Measurements from ENCODE around the gene MAP3K21.

Gene MAP3K21

DNA sequence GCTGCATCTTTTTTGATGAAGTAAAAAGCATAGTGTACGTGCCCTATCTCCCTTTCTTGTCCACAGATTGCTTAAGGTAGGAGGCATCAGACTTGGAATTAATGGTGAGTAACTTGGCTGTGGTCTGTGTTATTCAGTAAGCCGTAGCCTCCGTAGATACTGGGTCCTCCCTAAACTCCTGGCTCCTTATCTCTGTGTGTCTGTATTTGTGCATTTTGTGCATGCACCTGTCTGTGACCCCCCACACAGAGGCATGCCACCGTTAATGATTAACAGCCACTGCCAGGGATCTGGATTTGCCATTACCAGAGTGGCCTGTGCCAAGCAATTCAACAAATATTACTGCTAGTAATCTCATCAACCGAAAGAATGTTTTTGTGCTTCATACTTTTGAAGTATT is 31.9 kb downstream of the MAP3K21 start:
- no peak for DNase-seq (ENCODE audit: low read depth)

DNA sequence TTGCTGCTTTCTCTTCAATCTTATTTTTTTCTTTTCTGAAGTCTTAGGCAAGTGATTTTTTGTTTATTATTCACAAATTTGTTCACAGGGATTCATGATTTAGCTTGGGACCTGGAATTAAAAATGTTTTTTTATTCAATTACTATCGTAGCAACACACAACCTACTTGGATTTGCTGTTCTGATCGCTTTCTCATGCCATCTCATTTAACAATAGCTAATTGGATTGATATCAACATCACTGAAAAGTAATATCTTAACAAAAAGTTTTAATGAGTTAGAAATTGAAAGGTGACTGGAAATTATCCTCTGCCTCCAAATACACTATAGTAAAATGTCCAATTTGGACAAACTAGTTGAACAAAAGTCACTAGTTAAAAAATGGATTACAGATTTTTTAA is 32.4 kb downstream of the MAP3K21 start:
- no peak for DNase-seq (ENCODE audit: low read depth)

DNA sequence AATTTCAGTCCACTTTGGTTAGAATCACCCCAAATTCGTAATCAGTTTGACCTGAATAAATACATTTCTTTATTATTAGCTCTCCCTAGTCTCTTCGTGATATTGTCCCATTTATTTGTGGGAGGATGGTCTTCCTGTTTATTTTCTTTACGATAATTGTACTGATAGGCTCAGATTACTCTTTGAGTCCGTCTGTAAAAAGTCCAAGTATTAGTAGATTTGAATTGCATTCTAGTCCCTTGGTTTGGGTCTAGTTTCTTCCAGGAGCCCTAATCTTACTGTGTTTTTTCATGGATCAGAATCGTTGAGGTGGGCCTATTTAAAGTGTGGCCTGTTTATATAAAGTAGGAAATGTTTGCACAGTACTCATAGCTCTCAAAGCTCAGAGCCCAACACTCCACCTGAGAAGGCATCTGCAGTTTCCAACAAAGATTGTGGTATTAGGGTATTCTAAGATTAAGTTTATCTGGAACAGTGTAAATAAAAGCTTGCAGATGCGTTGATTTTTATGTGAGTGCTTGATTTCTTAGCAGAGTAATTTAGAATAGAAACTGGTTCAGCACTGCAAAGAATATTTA is 33.1 kb downstream of the MAP3K21 start:
- DNase-seq (ENCODE audit: low read depth): no peak

DNA sequence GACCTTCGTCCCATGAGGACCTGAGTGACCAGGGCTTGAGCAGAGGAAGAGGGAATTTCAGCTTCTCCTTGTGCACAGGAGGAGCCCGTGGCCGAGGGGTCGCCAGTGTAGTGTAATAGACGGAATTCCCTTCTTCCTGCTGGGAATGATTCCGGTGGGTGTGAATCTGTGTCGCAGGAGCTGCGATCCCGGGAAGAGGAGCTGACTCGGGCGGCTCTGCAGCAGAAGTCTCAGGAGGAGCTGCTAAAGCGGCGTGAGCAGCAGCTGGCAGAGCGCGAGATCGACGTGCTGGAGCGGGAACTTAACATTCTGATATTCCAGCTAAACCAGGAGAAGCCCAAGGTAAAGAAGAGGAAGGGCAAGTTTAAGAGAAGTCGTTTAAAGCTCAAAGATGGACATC is 34.4 kb downstream of the MAP3K21 start:
- DNase-seq (ENCODE audit: low read depth): no peak

DNA sequence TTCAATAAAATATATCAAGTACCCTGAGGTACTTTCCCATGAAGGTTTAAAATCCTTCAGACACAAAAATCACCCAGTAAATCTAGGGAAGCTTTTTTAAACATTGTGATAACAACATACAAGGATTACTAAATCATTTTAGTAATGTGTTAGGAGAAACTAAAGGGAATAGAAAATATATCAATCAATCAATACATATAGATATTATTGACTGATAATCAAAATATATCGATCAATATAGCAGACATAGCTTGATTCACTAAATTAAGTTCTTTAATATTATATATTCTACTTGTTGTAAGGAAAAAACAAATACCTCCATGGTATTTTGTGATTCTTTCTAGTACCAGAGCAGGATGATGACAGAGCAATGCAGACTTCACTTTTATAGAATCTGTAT is 35.2 kb downstream of the MAP3K21 start:
- DNase-seq (ENCODE audit: low read depth): no peak

DNA sequence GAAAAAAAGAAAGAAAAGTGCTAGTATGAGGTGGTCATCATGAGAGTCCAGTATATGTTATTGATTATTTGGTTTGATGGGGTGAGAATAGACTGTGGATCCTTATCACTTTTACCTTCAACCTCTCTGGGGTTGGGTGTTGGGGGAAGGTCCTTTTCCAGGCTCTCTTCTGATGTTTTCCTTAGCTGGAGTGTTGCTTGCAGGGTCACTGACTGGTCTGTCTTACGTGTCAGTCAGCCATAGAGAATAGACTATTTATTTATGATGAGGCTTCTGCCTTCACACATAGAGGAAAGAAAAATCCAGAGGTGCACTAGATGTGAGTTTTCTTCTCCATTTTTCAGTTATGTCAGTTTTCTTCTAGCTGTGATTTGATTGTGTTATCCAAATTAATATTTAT is 36.5 kb downstream of the MAP3K21 start:
- DNase-seq (ENCODE audit: low read depth): no peak

DNA sequence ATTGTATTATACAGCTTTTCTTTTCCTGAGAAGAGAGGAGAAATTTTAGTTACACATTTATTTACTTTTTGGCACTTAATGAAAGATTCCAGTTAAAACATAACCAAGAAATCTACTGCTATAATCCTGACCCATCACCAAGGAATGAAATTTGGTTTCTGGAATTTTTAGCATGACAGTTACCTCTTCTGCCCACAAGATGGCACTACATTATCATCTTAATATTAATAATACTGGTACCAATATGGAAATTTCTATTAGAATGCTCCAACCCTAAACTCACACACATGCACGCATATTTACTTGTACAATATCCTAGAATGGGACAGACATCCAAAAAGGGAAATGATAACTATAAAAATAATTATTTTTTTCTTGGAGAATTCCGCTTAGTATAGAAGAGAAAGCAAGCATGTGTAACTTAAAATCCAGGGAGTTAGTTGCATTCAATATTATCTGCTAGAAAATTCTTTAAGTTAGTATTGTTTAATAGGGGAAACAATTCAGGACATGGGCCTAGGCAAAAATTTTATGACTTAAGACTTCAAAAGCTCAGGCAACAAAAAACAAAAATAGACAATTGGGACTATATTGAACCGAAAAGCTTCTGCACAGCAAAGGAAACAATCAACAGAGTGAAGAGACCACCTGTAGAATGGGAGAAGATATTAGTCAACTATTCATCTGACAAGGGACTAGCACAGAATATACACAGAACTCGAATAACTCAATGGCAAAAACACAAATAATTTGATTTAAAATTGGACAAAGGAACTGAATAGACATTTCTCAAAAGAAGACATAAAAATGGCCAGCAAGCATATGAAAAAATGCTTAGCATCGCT is 37.4 kb downstream of the MAP3K21 start:
- no peak for DNase-seq (ENCODE audit: low read depth)

DNA sequence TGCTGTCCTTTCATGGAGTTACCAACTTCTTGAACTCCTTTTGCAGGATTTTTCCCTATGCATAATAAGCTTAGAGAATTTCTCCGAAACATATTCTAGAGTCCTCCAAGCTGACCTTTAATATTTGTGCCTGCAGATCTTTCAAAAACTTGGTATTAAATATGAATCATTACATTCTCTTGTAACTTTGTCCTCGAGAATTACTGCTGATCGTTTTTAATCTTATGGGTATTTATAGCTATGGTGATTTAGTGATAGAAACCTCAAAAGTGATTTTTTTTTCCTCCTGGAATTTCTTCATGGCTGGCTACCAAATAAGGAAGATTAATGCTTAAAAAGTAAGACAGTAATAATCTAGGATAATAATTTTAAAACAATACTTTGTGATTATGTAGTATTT is 39.1 kb downstream of the MAP3K21 start:
- no peak for DNase-seq (ENCODE audit: low read depth)

DNA sequence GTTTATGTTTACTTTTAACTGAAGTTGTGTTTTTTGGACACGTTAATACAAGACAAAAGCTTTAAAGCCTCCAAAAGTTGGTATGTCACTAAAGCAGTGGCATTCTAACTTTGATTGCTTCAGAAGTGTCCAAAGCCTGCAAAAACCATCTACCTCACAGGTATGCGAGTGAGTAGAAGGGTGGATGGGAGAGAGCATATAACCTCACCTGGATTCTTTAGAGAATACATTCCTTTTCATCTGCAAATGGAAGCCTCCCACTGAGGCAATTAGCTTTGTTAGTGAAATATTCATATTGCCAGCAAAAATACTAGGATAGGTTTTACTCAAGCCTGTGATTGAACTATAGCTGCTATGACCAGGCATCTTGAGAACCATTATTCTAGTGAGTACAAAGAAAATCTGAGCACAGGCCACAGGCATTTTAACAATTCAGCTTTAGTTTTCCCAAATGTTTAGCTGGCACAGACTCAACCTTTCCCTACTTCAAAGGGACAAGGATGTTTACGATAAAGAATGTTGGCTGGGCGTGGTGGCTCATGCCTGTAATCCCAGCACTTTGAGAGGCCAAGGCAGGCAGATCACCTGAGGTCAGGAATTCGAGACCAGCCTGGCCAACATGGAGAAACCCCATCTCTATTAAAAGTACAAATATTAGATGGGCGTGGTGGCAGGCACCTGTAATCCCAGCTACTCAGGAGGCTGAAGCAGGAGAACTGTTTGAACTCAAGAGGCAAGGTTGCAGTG is 39.7 kb downstream of the MAP3K21 start:
- DNase-seq (ENCODE audit: low read depth): no peak

DNA sequence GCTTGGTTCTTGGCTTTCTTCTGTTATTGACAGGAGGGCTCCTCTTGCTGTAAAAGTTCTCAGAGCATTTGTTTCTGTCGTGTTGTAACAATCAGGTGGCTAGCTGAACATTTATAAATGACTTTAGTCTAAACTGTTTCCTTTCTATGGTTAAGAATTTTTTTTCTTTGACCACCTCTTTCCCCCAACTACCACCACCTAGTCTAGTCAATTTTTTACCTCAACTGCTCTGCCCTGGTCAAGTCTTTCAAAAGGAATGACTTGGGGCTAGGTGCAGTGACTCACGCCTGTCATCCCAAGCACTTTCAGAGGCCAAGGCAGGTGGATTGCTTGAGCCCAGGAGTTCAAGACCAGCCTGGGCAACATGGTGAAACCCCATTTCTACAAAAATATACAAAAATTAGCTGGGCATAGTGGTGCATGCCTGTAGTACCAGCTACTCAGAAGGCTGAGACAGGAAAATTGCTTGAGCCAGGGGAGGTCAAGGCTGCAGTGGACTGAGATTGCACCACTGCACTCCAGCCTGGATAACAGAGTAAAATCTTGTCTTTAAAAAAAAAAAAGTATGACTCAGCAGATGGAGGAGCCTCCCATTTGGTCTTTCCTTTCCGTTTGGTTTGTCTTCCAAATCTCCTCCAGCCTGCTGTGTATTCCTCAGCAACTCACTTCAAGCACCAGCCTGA is 40.7 kb downstream of the MAP3K21 start:
- no peak for DNase-seq (ENCODE audit: low read depth)

DNA sequence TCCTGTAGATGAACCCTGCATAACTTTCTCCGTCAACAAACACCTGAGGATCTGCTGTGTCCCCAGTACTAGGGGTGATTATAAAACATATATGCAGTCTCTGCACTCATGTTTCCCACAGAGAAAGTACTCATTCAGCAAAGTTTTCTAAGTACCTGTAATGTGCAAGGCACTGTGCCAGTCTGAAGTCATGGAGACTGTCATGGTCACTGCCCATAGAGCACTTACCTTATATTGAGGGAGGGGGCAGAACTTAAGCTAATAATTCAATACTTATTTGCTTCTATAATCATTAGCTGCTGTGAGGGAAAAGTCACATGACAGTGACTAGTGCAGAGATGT is 41.2 kb downstream of the MAP3K21 start:
- DNase-seq (ENCODE audit: low read depth): no peak

DNA sequence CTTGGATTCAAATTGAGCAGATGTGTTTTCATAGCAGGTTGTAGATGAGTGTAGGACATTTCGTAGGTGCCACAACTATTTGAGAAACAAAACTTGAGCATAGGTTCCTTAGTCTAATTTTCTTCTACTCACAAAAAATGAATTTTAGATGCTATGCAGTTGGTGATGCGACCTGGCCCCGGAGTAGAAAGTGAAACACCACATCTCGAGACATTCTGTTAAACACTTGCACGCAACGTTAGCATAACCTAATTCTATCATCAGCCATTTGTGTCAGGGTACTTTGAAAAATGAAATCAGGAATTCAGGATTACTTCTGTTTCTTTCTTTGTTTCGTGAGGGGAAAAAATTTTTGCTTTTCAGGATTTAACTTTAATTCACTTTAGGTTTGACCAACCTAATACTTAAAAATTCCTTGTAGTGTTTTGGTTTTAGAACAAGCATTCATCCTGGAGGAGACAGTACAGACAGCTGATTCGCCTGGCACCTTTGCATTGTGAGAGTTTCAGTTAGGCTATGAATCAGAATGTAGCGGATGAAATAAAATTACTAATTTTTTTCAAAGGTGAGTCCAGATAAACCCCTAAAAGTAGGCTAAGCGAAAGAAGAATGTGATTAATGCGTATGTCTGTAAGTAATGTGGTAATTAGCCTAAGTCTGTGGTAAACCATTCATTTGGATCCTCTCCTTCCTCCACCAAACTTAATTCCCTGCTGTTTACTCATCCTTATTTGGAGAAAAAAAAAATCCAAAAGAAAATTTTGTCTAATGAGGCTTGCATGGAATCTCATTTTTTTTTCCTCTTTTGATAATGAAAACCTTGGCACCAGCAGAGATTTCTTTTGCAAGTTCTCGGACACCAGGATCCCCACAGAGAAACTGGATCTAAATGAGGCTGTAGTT is 44.9 kb downstream of the MAP3K21 start:
- no peak for DNase-seq (ENCODE audit: low read depth)

DNA sequence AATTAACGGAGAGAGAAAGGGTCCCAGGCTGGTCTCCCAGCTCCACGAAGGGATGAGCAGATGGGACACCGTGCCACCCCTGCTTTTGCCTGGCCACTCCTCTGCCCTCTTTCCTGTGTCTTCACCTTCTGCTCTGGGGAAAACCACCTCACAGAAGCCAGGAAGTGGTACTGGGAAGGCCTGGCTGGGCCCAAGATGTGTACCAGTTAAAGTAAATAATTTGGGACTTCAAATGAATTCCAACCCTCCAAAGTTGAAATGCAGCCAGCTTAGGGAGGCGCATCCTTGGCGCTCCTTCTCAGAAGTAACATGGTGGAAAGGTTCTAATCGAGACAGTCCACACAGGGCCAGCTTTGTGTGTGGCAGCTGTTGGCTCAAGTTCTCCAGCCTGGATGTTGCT is 45.7 kb downstream of the MAP3K21 start:
- DNase-seq (ENCODE audit: low read depth): no peak

DNA sequence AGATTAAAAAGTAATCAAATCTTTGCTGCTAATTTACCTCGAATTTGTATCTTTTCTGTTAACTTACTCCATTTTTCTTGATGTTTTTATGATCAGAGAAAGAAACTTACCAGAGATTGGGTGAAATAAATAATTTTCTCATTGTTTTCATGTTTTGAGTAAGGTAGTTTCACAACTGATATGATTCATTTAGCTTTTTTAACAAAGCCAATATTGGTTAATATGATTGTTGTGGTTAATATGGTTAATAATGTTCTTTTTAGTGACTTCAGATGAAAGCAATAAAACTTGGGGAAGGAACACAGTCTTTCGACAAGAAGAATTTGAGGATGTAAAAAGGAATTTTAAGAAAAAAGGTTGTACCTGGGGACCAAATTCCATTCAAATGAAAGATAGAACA is 48.1 kb downstream of the MAP3K21 start:
- no peak for DNase-seq (ENCODE audit: low read depth)

DNA sequence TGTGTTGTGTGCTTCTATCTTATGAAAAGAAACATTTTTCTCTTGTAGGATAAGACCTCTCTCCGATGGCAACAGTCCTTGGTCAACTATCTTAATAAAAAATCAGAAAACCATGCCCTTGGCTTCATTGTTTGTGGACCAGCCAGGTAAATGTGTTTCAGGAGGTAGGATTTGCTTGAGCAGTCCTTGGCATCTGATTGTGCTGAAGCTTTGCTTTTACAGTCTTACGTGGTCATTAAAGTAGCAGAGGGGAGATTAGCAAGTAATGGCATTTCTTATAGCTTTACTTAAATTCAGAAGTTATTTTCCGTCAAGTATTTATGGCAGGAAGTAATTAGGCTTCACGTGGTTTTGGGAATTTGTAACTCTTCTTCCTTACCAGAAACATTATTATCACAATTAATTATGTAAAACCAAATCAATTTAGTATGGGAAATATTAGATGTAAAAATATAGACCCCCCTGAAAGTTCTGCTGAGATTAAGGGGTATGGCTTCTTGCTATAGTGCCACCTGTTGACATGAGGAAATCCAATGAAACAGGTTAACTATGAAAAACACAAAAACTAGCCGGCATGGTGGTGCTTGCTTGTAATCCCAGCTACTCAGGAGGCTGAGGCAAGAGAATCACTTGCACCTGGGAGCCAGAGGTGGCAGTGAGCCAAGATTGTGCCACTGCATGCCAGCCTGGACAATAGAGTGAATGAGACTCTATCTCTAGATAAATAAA is 49.0 kb downstream of the MAP3K21 start:
- DNase-seq (ENCODE audit: low read depth): no peak

DNA sequence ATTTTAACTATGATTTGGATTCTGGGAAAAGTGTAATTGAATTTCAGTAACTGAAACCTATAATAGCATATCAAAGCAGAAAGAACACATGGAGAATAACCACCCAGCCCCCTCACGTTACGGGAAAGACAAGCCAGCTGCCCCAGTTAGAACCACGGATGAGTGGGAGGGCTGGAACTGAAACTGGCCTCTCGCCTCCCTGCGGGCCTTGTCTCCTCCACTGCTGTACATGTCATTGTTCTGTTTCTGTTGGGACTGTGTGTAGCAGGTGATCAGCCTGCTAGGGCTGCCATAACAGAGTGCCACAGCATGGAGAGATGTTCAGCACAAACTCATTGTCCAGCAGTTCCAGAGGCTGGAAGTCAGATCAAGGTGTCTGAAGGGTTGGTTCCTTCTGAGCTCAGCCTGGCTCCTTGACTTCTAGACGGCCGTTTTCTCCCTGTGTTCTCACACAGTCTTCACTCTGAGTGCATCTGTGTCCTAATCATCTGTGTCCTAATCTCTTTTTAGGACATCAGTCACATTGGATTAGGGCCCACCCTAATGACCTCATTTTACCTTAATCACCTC is 52.4 kb downstream of the MAP3K21 start:
- DNase-seq (ENCODE audit: low read depth): no peak

DNA sequence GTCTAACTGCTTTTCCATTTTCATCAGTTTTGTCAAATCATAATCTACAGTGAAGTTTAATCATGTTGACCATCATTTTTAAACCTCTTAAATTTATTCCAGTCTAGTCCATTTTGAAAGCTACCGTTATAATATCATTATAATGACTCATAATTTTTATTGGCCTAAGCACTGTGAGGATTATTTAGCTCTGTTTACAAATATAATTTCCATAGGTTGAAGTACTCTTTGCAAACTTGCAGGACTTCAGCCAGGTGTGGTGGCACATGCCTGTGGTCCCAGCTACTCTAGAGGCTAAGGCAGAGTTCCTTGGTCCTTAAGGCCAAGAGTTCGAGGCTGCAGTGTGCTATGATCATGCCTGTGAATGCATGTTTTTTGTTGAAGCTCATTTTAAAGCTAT is 54.3 kb downstream of the MAP3K21 start:
- no peak for DNase-seq (ENCODE audit: low read depth)

DNA sequence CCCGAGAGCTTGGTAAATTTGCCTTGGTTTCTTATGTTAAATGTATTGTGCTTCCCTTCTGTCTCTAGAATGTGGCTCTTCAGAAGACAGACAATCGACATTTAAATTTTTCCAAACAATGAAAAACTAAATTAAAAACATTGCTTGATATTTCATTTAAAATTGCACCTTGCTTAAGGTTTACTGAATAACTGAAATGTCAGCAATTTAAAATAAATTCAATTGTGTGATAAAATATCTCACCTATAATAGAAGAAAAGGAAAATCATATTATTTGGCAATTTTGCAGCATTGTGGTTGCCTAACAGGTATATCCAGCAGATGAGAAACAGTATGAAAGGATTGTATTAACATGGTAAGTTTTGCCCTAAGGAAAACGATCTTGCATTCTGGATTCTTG is 56.5 kb downstream of the MAP3K21 start:
- DNase-seq (ENCODE audit: low read depth): no peak

DNA sequence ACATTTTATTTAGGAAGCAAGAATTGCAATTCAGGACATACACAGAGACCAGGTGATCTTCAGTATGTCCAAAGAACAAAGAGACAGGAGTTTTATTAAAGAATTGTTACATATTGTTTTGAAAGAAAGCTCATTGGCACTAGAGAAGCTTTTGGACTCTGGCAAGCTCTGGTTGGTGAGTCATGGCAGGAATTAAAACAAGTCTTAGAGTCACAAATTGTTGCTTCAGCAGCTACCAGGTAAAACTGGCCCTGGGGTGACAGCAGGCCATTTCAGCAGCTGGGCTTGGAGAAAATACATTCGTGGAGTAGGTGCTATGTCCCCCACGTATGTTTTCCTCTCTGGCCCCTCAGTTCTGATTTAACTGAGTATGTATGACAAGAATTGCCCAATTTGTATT is 58.8 kb downstream of the MAP3K21 start:
- no peak for DNase-seq (ENCODE audit: low read depth)

DNA sequence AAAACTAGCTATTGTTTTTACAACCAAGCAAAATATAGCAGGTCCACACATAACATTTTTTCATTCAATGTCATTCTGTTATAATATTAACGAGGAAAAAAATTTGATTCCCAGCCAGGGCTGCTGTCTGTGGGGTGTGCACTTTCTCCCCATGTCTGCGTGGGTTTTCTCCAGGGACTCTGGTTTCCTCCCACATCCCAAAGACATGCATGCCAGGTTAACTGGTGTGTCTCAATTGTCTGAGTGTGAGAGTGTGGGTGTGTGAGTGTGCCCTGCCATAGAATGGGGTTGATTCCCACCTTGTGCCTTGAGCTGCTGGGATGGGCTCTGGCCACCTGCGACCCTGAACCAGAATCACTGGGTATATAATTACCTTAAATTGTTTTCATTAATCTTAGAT is 60.1 kb downstream of the MAP3K21 start:
- no peak for DNase-seq (ENCODE audit: low read depth)

DNA sequence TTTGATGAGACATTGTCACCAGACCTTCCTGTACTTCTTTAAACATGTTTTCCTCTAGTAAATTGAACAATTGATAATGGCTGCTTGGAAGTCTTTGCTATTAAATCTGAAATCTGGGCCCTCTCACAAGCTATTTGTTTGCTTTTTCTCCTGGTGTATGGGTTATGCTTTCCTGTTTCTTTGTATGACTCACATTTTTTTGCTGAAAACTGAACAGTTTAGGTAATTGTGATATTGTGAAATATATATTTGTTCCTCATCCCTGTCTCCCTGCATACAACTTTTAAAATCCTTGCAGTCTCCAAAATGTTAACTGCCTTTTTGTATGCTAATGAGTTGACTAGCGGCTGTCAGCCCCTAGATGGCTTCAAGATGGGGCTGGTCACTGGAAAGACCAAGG is 61.6 kb downstream of the MAP3K21 start:
- no peak for DNase-seq (ENCODE audit: low read depth)
